Mesodermal cell (in vitro differentiated cells): ENCODE data around the gene PDIA3. TPM values are rescaled to one million over a fixed set of nuclear protein-coding genes. Genes with fewer than 3 reads are reported as not detected.
"Not testable (repeated sequence)": the region's sequence is repeated elsewhere in the genome, so short reads cannot be mapped to it uniquely, and the experiment has no call there.

ENCODE experiments used
- H3K27ac ChIP-seq: 2 replicates; pipeline ENCODE4 v1.7.0; 2013; ENCODE audit warnings: mild to moderate bottlenecking, low read depth, low read length, moderate library complexity; ENCODE audit not compliant: severe bottlenecking
- H3K36me3 ChIP-seq: 2 replicates; pipeline ENCODE4 v1.7.1; 2013; ENCODE audit warnings: mild to moderate bottlenecking, low read length, moderate library complexity; ENCODE audit not compliant: control insufficient read depth, insufficient read depth
- H3K4me1 ChIP-seq: one replicate; pipeline ENCODE4 v1.7.1; 2013; ENCODE audit warnings: mild to moderate bottlenecking, low read length; ENCODE audit not compliant: insufficient read depth, control insufficient read depth, poor library complexity, severe bottlenecking
- H3K4me3 ChIP-seq: 2 replicates; pipeline ENCODE4 v1.7.0; 2013; ENCODE audit warnings: low read length, control low read depth, mild to moderate bottlenecking; ENCODE audit not compliant: insufficient read depth, poor library complexity, severe bottlenecking; ENCODE audit errors: extremely low read depth
- H3K9me3 ChIP-seq: 2 replicates; pipeline ENCODE4 v1.7.1; 2013; ENCODE audit warnings: mild to moderate bottlenecking, low read length, moderate library complexity; ENCODE audit not compliant: control insufficient read depth
- WGBS, 2 experiments: methylation state at CpG; one replicate each; pipeline ENCODE4 v1.1.5; 2013; ENCODE audit warnings: missing lambda C conversion rate in 2 of 2; ENCODE audit not compliant: insufficient coverage in 2 of 2; 5-methylcytosine and 5-hydroxymethylcytosine counted together
- polyA plus RNA-seq, 2 experiments: library from polyadenylated mRNA; stranded (reverse); fragments of 50-300 nt; gene quantifications; one replicate each; pipeline ENCODE4 v1.2.3, GENCODE V29; 2013

The PDIA3 gene
- polyA plus RNA-seq (2013, experiment 1 of 2), result 694 TPM
- 737 TPM for polyA plus RNA-seq (2013, experiment 2 of 2)

DNA sequence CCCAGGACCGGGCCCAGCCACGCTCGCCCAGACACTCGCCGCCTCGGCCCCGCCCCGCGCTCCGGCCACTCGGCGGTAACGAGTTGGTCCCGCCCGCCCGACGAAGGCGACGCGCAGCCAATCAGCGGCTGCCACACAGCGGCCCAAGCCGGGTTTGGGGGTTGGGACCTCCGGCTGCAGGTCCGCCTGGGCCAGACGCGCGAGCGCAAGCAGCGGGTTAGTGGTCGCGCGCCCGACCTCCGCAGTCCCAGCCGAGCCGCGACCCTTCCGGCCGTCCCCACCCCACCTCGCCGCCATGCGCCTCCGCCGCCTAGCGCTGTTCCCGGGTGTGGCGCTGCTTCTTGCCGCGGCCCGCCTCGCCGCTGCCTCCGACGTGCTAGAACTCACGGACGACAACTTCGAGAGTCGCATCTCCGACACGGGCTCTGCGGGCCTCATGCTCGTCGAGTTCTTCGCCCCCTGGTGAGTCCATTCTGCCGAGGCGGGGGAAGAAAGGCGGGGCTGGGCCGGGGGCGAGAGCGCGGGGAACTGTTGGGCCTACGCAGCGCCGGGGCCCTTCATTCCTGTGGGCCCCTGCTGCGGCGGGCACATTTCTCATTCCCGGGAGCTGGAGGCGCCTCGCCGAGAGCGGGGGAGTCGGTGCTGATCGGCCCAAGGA lies at the start of gene PDIA3:
PDIA3 (plus strand) TSS at position 194 of the 658 bp plus-strand sequence; CDS start at position 296, 102 bp downstream.
- H3K4me1 ChIP-seq, H3K9me3 ChIP-seq: not testable (repeated sequence)
- H3K36me3 ChIP-seq, result peaks cover 22% of the 10 kb centered on the region
- H3K27ac ChIP-seq, result peak within 1 kb of the TSS; percentile 91
- WGBS, 2 experiments, result 0 to 1% methylated on average over 35 to 74 of the region's 84 CpGs
- peak within 1 kb of the TSS; percentile 72 for H3K4me3 ChIP-seq

DNA sequence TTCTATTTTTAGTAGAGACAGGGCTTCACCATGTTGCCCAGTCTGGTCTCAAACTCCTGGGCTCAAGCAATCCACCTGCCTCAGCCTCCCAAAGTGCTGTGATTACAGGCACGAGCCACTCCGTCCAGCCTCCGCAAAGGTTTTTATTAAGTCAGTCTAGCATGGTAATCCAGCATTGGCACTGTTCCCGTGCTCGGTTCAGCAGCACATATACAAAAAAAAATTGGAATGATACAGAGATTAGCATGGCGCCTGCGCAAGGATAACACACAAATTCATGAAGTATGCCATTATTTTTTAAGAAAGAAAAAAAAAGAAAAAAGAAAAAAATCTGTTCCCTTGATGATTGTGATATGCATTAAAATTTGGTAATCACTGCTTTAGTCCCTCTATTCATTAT lies 44.1 kb upstream of the PDIA3 start:
- no peaks in the 10 kb centered on the region for H3K36me3 ChIP-seq
- H3K27ac ChIP-seq, result no peak overlapping the region
- 100% methylated on average over 1 to 5 of the region's 7 CpGs for WGBS, 2 experiments
- no peaks in the 10 kb centered on the region for H3K4me1 ChIP-seq
- no peak overlapping the region for H3K4me3 ChIP-seq
- H3K9me3 ChIP-seq, result no peaks in the 10 kb centered on the region

DNA sequence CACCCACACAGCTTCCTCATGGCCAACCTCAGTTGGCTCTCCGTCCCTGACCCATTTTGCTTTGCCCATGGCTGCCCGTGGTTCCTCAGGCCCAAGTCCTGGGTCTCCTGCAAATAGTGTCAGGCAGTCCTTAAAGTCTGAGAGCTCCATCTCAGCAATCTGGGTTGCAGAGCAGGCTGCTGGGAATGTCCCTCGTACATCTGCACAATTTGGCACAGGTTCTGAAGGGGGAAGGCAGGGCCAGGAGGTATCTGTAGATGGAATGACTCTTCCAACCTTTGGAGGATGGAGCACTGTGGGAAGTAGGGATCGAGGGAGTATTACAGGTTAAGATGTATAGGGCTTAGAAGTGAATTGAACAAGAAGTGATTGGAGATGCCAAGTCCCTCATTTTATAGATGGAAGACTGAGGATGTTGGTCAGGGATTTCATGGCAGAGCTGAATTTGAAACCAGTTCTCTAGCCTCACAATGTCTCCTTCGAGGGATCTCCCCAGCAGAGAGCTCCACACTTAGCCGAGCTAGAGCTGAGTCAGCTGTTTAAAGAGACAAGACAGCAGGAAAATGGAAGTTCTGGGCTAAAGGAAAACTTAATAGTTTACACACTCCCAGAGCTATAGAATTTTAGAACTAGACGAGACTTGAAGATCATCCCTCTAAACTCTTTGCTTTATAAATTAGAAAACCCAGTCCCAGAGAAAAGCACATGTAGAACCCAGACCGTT lies 43.4 kb upstream of the PDIA3 start:
- WGBS, 2 experiments, result 92 to 93% methylated on average over 4 to 5 of the region's 8 CpGs
- H3K27ac ChIP-seq, result no peak overlapping the region
- H3K4me3 ChIP-seq, result no peak overlapping the region
- no peaks in the 10 kb centered on the region for H3K36me3 ChIP-seq
- no peaks in the 10 kb centered on the region for H3K9me3 ChIP-seq
- no peaks in the 10 kb centered on the region for H3K4me1 ChIP-seq

DNA sequence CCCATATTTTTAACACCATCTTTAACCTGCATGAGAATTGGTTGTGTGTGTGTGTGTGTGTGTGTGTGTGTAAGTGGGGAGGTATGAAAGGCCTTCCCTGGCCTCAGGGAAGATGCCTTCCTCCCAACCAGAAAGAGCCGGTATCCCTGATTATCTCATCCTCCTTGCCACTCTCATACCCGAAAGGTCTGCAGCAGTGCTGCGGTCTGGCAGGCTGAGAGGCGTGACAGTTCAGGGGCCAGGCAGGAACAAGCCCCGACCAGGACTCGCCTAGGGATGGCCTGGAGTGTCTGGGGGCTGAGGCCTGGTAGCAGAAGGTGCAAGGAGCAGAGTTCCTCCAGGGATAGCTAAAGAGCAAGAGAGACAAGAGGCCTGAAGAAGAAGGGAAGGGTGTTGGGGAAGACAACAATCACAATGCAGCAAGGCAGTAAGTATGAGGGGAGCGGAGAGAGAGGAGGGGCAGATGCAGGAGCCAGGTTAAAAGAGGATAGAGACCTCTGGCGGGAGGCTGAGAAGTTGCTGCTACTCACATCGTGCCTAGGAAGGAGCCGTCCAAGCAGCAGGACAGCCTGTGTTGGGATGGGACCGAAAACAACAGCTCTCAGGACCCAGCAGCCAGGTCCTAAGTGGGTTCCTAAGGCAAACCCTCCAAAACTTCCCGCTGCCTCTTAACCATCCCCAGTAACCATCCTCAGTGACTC lies 35.7 kb upstream of the PDIA3 start:
- not testable (repeated sequence) for H3K9me3 ChIP-seq, H3K27ac ChIP-seq, H3K4me1 ChIP-seq, H3K36me3 ChIP-seq, H3K4me3 ChIP-seq
- no CpG with 5 or more reads among the region's 12 CpGs for WGBS, 2 experiments

DNA sequence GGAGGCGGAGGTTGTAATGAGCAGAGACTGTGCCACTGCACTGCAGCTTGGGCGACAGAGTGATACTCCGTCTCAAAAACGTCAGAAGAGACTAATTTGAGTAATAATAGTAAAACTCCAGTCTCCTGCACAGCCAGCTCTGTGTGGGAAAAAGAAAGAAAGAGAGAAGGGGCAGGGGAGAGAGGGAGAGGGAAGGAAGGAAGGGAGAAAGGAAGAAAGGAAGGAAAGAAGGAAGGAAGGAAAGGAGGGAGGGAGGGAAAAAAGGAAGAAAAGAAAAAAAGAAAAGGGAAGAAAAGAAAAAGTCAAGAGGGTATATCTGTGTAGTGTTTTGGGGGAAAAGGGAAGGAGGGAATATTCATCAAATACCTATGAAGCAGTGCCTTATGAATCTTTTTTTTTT lies 23.1 kb upstream of the PDIA3 start:
- Histone ChIP-seq H3K4me3 (no peak overlapping the region), H3K9me3 (no peaks in the 10 kb centered on the region), H3K27ac (no peak overlapping the region), H3K4me1 (no peaks in the 10 kb centered on the region), H3K36me3 (no peaks in the 10 kb centered on the region)
- 86 to 91% methylated on average over 2 to 4 of the region's 4 CpGs for WGBS, 2 experiments

DNA sequence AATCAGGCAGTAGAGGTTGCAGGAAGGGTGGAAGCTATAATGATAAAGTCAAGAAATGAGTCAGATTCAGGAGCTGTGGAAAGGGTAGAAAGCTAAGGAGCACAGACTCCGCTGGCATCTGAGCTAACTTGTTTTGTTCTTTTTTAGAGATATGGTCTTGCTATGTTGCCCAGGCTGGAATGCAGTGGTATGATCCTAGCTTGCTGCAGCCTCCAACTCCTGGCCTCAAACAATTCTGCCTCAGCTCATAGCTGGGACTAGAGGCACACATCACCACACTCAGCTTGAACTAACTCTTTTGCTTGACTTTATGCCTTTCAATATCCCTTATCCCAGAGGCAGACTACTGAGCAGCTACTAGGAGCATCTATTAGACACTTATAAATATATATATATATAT lies 19.9 kb upstream of the PDIA3 start:
- H3K36me3 ChIP-seq, H3K27ac ChIP-seq, H3K4me3 ChIP-seq, H3K4me1 ChIP-seq, H3K9me3 ChIP-seq: not testable (repeated sequence)
- WGBS, 2 experiments, result 100% methylated on average over 1 of the region's 1 CpG

DNA sequence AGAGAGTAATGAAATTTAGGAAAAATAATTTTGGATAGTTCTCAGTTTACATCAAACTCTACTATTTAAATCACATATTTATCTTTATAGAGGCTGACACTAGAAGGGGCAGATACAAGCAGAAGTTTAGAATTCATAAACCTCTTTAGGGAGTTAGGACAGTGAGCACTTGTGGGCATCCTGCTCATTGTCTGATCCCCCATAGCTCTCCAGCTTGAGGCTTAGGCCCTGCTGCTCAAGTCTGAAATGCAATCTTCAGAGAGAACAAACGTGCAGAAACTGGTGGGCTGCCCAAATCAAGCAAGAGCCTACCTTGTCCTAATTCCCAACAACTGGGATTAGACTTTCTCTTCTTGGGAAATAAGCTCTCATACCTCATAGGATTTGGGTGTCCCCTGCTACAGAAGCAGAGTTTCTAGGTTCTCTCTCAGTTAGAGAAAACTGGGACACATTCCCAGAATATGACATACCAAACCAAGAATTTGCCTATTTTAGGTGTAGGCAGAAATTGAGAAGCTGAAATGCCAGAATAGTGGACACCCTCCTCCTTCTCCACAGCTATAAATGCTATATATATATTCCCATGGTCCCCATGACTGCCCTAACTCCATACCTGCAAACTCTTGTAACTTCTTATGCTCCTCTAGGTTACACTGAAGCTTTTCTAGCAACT lies 18.0 kb upstream of the PDIA3 start:
- H3K27ac ChIP-seq, H3K4me1 ChIP-seq, H3K4me3 ChIP-seq, H3K9me3 ChIP-seq, H3K36me3 ChIP-seq: not testable (repeated sequence)
- WGBS, 2 experiments, result no CpG with 5 or more reads among the region's 1 CpG

DNA sequence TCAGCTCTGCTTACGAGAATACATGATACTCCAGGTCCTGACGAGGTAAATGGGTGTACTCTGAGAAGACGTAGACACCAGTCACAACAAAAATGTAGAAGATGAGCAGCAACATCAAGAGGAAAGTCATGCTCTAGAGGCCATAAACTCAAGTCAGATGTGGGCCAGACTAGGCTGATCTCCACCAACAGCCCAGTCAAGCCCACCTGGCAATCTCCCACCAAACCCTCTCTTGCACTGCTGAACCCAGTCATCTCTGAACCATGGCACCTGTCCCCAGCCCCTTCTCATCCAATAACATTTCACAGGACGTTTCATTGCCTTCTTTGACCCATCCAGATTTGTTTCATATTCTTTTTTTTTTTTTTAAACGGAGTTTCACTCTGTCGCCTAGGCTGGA lies 10.8 kb upstream of the PDIA3 start:
- Histone ChIP-seq H3K4me1 (no peaks in the 10 kb centered on the region), H3K36me3 (no peaks in the 10 kb centered on the region), H3K9me3 (no peaks in the 10 kb centered on the region), H3K27ac (no peak overlapping the region), H3K4me3 (no peak overlapping the region)
- WGBS, 2 experiments, result 67 to 90% methylated on average over 4 of the region's 6 CpGs

DNA sequence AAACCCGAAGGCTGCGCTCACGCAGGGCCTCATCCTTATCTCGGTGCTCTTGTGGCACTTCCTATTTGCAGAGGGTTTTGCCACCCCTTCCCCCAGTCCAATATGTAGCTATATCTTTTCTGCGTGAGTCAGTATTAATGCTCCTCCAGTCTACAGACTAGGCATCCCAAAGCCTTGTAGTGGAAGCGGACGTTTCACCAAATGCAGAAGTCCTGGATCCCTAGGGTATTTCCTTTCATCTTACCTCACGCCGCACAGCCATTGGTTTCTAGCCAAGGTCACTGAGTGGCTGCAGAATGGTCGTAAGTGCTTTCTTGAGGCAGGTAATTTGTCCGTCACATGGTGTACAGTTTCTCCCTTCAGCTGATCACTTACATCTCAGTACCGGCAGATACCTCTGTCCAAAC lies 668 bp downstream of the PDIA3 start:
- Histone ChIP-seq H3K4me3 (peak overlapping the region; percentile 72), H3K36me3 (peaks cover 28% of the 10 kb centered on the region), H3K27ac (peak overlapping the region; percentile 91)
- H3K9me3 ChIP-seq, H3K4me1 ChIP-seq: not testable (repeated sequence)
- 0% methylated on average over 2 to 4 of the region's 12 CpGs for WGBS, 2 experiments

DNA sequence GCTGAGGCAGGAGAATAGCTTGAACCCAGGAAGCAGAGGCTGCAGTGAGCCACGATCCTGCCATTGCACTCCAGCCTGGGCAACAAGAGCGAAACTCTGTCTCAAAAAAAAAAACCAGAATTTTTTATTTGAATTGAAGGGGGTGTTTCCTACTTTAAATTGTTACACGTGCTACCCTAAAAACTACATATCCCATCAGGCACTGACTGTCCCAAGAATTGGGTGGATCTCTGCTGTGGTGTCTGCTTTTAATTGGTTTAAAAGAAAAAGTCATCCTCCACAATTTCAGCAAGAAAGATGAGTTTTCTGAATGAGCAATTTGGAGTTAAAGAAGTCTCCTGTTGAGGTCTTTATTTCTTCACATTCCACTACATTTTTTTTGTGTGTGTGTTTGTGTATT lies 2.1 kb downstream of the PDIA3 start:
- WGBS, 2 experiments, result 88% methylated on average over 1 of the region's 3 CpGs; no CpG with 5 or more reads in 1 of the 2 experiments
- no peak overlapping the region for H3K27ac ChIP-seq
- H3K4me1 ChIP-seq, result peaks cover 5% of the 10 kb centered on the region
- H3K9me3 ChIP-seq, result no peaks in the 10 kb centered on the region
- peak overlapping the region; percentile 72 for H3K4me3 ChIP-seq
- H3K36me3 ChIP-seq, result peaks cover 42% of the 10 kb centered on the region
